Activated naive CD4-positive, alpha-beta T cell treated with anti-CD3 and anti-CD28 coated beads for 36 hours (primary cell): ENCODE results near the gene ZNF180. TPM values are rescaled to one million over a fixed set of nuclear protein-coding genes. Genes with fewer than 3 reads are reported as not detected.

Experiments
- total RNA-seq, 2 experiments: library from RNA; stranded (reverse); gene quantifications; one replicate each; pipeline ENCODE4 v1.2.3, GENCODE V29; 2021

ZNF180 gene
- total RNA-seq, 2 experiments from 2014 or later = 3.3 to 5.2 TPM

Other genes starting within 250 kb of the ZNF180 start
- gene ZNF233, start 240.6 kb downstream of the ZNF180 start, total RNA-seq = under 1 TPM in 1 of 2 experiments, not detected in 1; 0.07 TPM
- 1 to 10 TPM; 1.5 to 1.6 TPM for gene ZNF235, start 195.5 kb downstream of the ZNF180 start, total RNA-seq
- gene ZNF112, start 143.8 kb downstream of the ZNF180 start, total RNA-seq = under 1 TPM; 0.05 to 0.17 TPM
- gene ZNF285, start 98.9 kb downstream of the ZNF180 start, total RNA-seq = under 1 TPM; 0.67 to 0.86 TPM
- gene ZNF229, start 52.0 kb downstream of the ZNF180 start, total RNA-seq = under 1 TPM; 0.57 to 0.79 TPM
- not detected for gene CEACAM20, start 29.2 kb upstream of the ZNF180 start, total RNA-seq
- not detected for gene IGSF23, start 113.0 kb upstream of the ZNF180 start, total RNA-seq
- 1 to 10 TPM; 8.9 to 9.8 TPM for gene PVR, start 143.4 kb upstream of the ZNF180 start, total RNA-seq
- under 1 TPM; 0.17 to 0.27 TPM for gene CEACAM19, start 171.0 kb upstream of the ZNF180 start, total RNA-seq
- gene CEACAM16, start 198.6 kb upstream of the ZNF180 start, total RNA-seq = not detected
- gene BCL3, start 248.2 kb upstream of the ZNF180 start, total RNA-seq = 100 to 1,000 TPM in 1 of 2 experiments, 10 to 100 TPM in 1; 92.5 to 104 TPM